Mesenchymal stem cell (in vitro differentiated cells and primary cell): ENCODE data around the gene SLC15A1.

Experiments
- DNase-seq: peaks from one replicate; pipeline ENCODE4 v3.0.0-alpha.2; 2013
- H2AFZ ChIP-seq: one replicate; pipeline ENCODE4 v1.6.1; 2013; ENCODE audit warnings: low read depth, mild to moderate bottlenecking, control low read depth, inconsistent platforms, low read length, moderate library complexity
- H2AK5ac ChIP-seq: 2 replicates; pipeline ENCODE4 v1.6.1; 2013; ENCODE audit warnings: low read length, moderate library complexity, mild to moderate bottlenecking, inconsistent platforms; ENCODE audit not compliant: severe bottlenecking
- H2BK120ac ChIP-seq: one replicate; pipeline ENCODE4 v1.6.1; 2013; ENCODE audit warnings: low read depth, mild to moderate bottlenecking, inconsistent platforms, low read length, moderate library complexity
- H2BK12ac ChIP-seq, 2 experiments: one replicate each; pipeline ENCODE4 v1.6.1; 2013; ENCODE audit warnings: inconsistent platforms in 2 of 2, low read length in 2 of 2, mild to moderate bottlenecking in 2 of 2, moderate library complexity in 2 of 2, control low read depth in 1 of 2
- H2BK15ac ChIP-seq: one replicate; pipeline ENCODE4 v1.6.1; 2013; ENCODE audit warnings: mild to moderate bottlenecking, low read depth, inconsistent platforms; ENCODE audit not compliant: poor library complexity, severe bottlenecking
- H2BK5ac ChIP-seq: 2 replicates; pipeline ENCODE4 v1.6.1; 2013; ENCODE audit warnings: low read depth, mild to moderate bottlenecking, low read length, control low read depth, inconsistent platforms; ENCODE audit not compliant: poor library complexity, severe bottlenecking
- H3K14ac ChIP-seq, 2 experiments: one replicate each; pipeline ENCODE4 v1.6.1; 2013; ENCODE audit warnings: inconsistent platforms in 2 of 2, low read length in 2 of 2, control low read depth in 1 of 2, mild to moderate bottlenecking in 1 of 2, moderate library complexity in 1 of 2
- H3K18ac ChIP-seq, 2 experiments: one replicate each; pipeline ENCODE4 v1.6.1; 2013; ENCODE audit warnings: inconsistent platforms in 2 of 2, low read length in 2 of 2, control low read depth in 1 of 2, low read depth in 1 of 2, mild to moderate bottlenecking in 1 of 2
- H3K23ac ChIP-seq, 2 experiments: one replicate each; pipeline ENCODE4 v1.6.1; 2013; ENCODE audit warnings: inconsistent platforms in 2 of 2, low read length in 2 of 2, mild to moderate bottlenecking in 2 of 2, moderate library complexity in 2 of 2, control low read depth in 1 of 2
- H3K27ac ChIP-seq: 2 replicates; pipeline ENCODE4 v1.5.1; 2013; ENCODE audit warnings: mild to moderate bottlenecking, moderate library complexity, low read length, control low read depth, inconsistent platforms; ENCODE audit not compliant: poor library complexity, severe bottlenecking
- H3K27me3 ChIP-seq, 2 experiments: 2 replicates each; pipeline versions ENCODE4 v1.6.1 to v1.7.0; 2013; ENCODE audit warnings: low read length in 2 of 2, mild to moderate bottlenecking in 2 of 2, moderate library complexity in 2 of 2, control low read depth in 1 of 2, inconsistent platforms in 1 of 2; ENCODE audit not compliant: control insufficient read depth in 1 of 2, insufficient read depth in 1 of 2
- H3K36me3 ChIP-seq, 2 experiments: 2 replicates each; pipeline versions ENCODE4 v1.6.1 to v1.7.0; 2013; ENCODE audit warnings: low read length in 2 of 2, control low read depth in 1 of 2, inconsistent platforms in 1 of 2, low read depth in 1 of 2, mild to moderate bottlenecking in 1 of 2; ENCODE audit not compliant: insufficient read depth in 2 of 2, control insufficient read depth in 1 of 2
- H3K4ac ChIP-seq, 2 experiments: one replicate each; pipeline ENCODE4 v1.6.1; 2013; ENCODE audit warnings: inconsistent platforms in 2 of 2, low read length in 2 of 2, mild to moderate bottlenecking in 2 of 2, moderate library complexity in 2 of 2, control low read depth in 1 of 2, low read depth in 1 of 2
- H3K4me1 ChIP-seq: 2 replicates; pipeline ENCODE4 v1.6.1; 2013; ENCODE audit warnings: low read depth, low read length, control low read depth; ENCODE audit not compliant: control insufficient read depth, insufficient read depth
- H3K4me2 ChIP-seq: 2 replicates; pipeline ENCODE4 v1.6.1; 2013; ENCODE audit warnings: low read length, mild to moderate bottlenecking, inconsistent platforms; ENCODE audit not compliant: poor library complexity, severe bottlenecking
- H3K4me3 ChIP-seq, 2 experiments: 2 replicates each; pipeline versions ENCODE4 v1.5.1 to v1.7.0; 2013; ENCODE audit warnings: low read length in 2 of 2, mild to moderate bottlenecking in 2 of 2, control low read depth in 1 of 2, low read depth in 1 of 2; ENCODE audit not compliant: insufficient read depth in 1 of 2
- H3K79me1 ChIP-seq: replicated peaks from 2 replicates; pipeline ENCODE4 v1.6.1; 2013; ENCODE audit warnings: mild to moderate bottlenecking, control low read depth, low read length, inconsistent platforms; ENCODE audit not compliant: poor library complexity, severe bottlenecking
- H3K9ac ChIP-seq: 2 replicates; pipeline ENCODE4 v1.7.0; 2013; ENCODE audit warnings: mild to moderate bottlenecking, low read length, moderate library complexity
- H3K9me3 ChIP-seq: 2 replicates; pipeline ENCODE4 v1.7.0; 2013; ENCODE audit warnings: mild to moderate bottlenecking, low read length; ENCODE audit not compliant: control insufficient read depth
- H4K8ac ChIP-seq: one replicate; pipeline ENCODE4 v1.6.1; 2013; ENCODE audit warnings: inconsistent platforms, mild to moderate bottlenecking, low read length, moderate library complexity
- H4K91ac ChIP-seq: one replicate; pipeline ENCODE4 v1.6.1; 2013; ENCODE audit warnings: mild to moderate bottlenecking, low read length, inconsistent platforms
- WGBS: methylation state at CpG from one replicate; pipeline ENCODE4 v1.1.7; 2013; ENCODE audit warnings: mixed read lengths; 5-methylcytosine and 5-hydroxymethylcytosine counted together

SLC15A1 gene

GRCh38 chr13:98676239-98676638 is 76.2 kb downstream of the SLC15A1 start:
- H3K9ac ChIP-seq = no peak overlapping the region
- no peak overlapping the region for H2AFZ ChIP-seq
- no peaks in the 10 kb centered on the region for H3K9me3 ChIP-seq
- peaks cover 3 to 4% of the 10 kb centered on the region in 2 experiments for H3K27me3 ChIP-seq
- H3K36me3 ChIP-seq = no peaks in the 10 kb centered on the region
- no peak overlapping the region for H3K4ac ChIP-seq
- H3K14ac ChIP-seq = no peak overlapping the region
- H2BK5ac ChIP-seq = no peak overlapping the region
- H3K18ac ChIP-seq = no peak overlapping the region
- no peak overlapping the region for H3K4me2 ChIP-seq
- no peak overlapping the region for H3K23ac ChIP-seq
- no peak overlapping the region for H2AK5ac ChIP-seq
- DNase-seq = no peak
- H3K4me3 ChIP-seq = no peak overlapping the region
- no peak overlapping the region for H3K27ac ChIP-seq
- WGBS = 91% methylated on average over 13 of the region's 13 CpGs
- H3K4me1 ChIP-seq = peaks cover 7% of the 10 kb centered on the region
- no peak overlapping the region for H4K91ac ChIP-seq
- no peak overlapping the region for H4K8ac ChIP-seq
- H3K79me1 ChIP-seq = no peaks in the 10 kb centered on the region
- H2BK15ac ChIP-seq = no peak overlapping the region
- no peak overlapping the region for H2BK120ac ChIP-seq
- H2BK12ac ChIP-seq = no peak overlapping the region

GRCh38 chr13:98675837-98676236 is 76.6 kb downstream of the SLC15A1 start:
- H4K8ac ChIP-seq = no peak overlapping the region
- no peaks in the 10 kb centered on the region for H3K9me3 ChIP-seq
- H3K4me2 ChIP-seq = no peak overlapping the region
- no peak overlapping the region for H2AFZ ChIP-seq
- H2BK5ac ChIP-seq = no peak overlapping the region
- WGBS = 86% methylated on average over 16 of the region's 16 CpGs
- DNase-seq = no peak
- H3K18ac ChIP-seq = no peak overlapping the region
- no peak overlapping the region for H3K9ac ChIP-seq
- no peaks in the 10 kb centered on the region for H3K79me1 ChIP-seq
- no peak overlapping the region for H3K4ac ChIP-seq
- no peak overlapping the region for H3K23ac ChIP-seq
- peaks cover 3 to 4% of the 10 kb centered on the region in 2 experiments for H3K27me3 ChIP-seq
- H2BK12ac ChIP-seq = no peak overlapping the region
- H2BK15ac ChIP-seq = no peak overlapping the region
- no peak overlapping the region for H3K27ac ChIP-seq
- H4K91ac ChIP-seq = peak overlapping the region; percentile 11
- no peak overlapping the region for H3K4me3 ChIP-seq
- no peak overlapping the region for H2AK5ac ChIP-seq
- H2BK120ac ChIP-seq = no peak overlapping the region
- H3K4me1 ChIP-seq = peaks cover 7% of the 10 kb centered on the region
- no peak overlapping the region for H3K14ac ChIP-seq
- no peaks in the 10 kb centered on the region for H3K36me3 ChIP-seq

DNA sequence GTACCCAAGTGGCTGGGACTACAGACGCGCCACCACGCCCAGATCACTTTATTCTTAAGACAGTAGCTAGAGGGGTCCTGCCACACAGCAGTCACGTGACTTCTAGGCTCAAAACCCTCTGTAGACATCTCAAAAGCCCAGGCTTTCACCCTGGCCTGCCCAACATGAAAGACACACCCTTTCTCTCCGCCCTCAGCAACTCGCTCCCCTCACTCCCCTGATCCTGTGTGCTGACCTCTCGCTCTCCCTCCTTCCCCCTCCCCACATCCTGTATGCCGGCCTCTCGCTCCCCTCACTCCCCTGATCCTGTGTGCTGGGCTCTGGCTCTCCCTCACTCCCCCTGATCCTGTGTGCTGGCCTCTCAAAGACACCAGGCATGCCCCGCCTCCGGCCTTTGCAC is 77.4 kb downstream of the SLC15A1 start:
- Histone ChIP-seq H3K23ac (no peak overlapping the region), H2BK12ac (peak overlapping the region in 1 of 2 experiments; percentile 38), H4K91ac (no peak overlapping the region), H3K9me3 (no peaks in the 10 kb centered on the region), H3K36me3 (no peaks in the 10 kb centered on the region), H4K8ac (no peak overlapping the region), H3K18ac (no peak overlapping the region), H2BK15ac (no peak overlapping the region), H3K9ac (no peak overlapping the region), H3K4me1 (peaks cover 7% of the 10 kb centered on the region), H3K27me3 (peaks cover 3 to 4% of the 10 kb centered on the region in 2 experiments), H2AFZ (no peak overlapping the region), H3K4me3 (no peak overlapping the region), H2BK5ac (no peak overlapping the region), H2AK5ac (no peak overlapping the region), H3K4ac (no peak overlapping the region), H2BK120ac (no peak overlapping the region), H3K79me1 (no peaks in the 10 kb centered on the region), H3K27ac (no peak overlapping the region), H3K4me2 (no peak overlapping the region), H3K14ac (no peak overlapping the region)
- DNase-seq = no peak
- WGBS = 55% methylated on average over 11 of the region's 11 CpGs

GRCh38 chr13:98672947-98673613 is 79.4 kb downstream of the SLC15A1 start:
- Histone ChIP-seq H2AFZ (no peak overlapping the region), H2BK12ac (no peak overlapping the region), H3K4me2 (no peak overlapping the region), H3K4me3 (no peak overlapping the region), H3K27me3 (peaks cover 3 to 4% of the 10 kb centered on the region in 2 experiments), H2BK15ac (no peak overlapping the region), H3K23ac (no peak overlapping the region), H2AK5ac (no peak overlapping the region), H3K4ac (no peak overlapping the region), H3K14ac (no peak overlapping the region), H3K4me1 (peaks cover 7% of the 10 kb centered on the region), H3K27ac (no peak overlapping the region), H2BK5ac (no peak overlapping the region), H3K79me1 (no peaks in the 10 kb centered on the region), H3K36me3 (no peaks in the 10 kb centered on the region), H3K18ac (no peak overlapping the region), H4K91ac (no peak overlapping the region), H3K9ac (peak overlapping the region; percentile 74), H4K8ac (no peak overlapping the region), H2BK120ac (no peak overlapping the region), H3K9me3 (no peaks in the 10 kb centered on the region)
- DNase-seq = peak; percentile 71
- 30% methylated on average over 11 of the region's 11 CpGs for WGBS
